ENCODE data around the gene KRT73.

DNA sequence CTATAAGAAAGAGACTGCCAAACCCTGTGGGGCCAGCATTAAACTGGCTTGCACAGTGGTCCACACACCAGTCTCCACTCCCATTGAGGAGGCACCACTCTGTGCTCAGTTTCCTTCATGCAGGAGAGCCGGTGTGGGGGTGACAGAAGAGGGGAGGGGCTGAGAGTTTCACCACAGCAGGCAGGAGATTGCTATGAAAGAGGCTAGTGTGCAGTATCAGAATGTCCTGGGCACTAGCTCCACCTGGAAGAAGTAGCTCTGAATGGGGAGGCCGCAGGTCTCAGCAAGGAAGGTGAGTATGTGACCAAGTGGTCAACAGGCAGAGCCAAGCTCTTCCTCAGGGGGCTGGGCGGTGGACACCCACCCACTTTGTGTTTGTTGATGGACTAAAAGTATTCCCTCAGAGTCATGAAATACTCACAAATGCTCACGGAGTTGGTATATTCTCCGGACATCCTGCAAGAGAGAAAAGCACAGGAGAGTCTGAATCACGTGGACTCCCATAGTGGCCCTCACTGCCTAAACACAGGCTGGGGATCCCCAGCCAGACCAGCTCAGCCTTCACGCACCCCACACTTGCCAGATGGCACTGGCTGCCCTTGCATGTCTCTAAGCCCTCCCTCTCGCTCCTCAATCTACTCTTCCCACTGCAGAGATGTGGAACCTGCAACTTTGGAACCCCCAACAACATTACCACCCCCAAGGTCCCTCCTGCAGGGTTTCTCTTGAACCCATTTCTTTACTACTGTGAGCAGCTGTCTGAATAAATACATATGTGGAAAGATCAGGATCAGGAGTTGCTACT is 9.3 kb downstream of the KRT73 start:
- TF ChIP-seq ZNF197 (CRISPR knock-in tag; IDR thresholded peaks at IDR 0.05; ENCODE audit: low read depth) (no peak), JUND (IDR thresholded peaks at IDR 0.05; ENCODE audit: borderline replicate concordance, low read depth, low read length) (no peak), JUND (tag; IDR thresholded peaks at IDR 0.05; ENCODE audit: borderline replicate concordance, low read depth, low read length) (no peak), RAD21 (CRISPR knock-in tag; conservative IDR thresholded peaks at IDR 0.05 in 1 of 2, IDR thresholded peaks at IDR 0.05 in 1 of 2) (no peak), MYBL2 (IDR thresholded peaks at IDR 0.05; ENCODE audit: low read depth) (no peak), MYBL2 (CRISPR knock-in tag; IDR thresholded peaks at IDR 0.05; ENCODE audit: borderline replicate concordance) (no peak), POLR2AphosphoS2 (IDR thresholded peaks at IDR 0.05; ENCODE audit: low read length) (no peak), SP1 (CRISPR knock-in tag; IDR thresholded peaks at IDR 0.05) (no peak), POLR2AphosphoS5 (IDR thresholded peaks at IDR 0.05; ENCODE audit: control insufficient read depth, insufficient read depth, low read depth, low read length) (no peak), POLR2A (conservative IDR thresholded peaks at IDR 0.05) (no peak), ETV6 (IDR thresholded peaks at IDR 0.05; ENCODE audit: borderline replicate concordance in 1 of 2, low read depth in 2 of 2, low read length in 1 of 2) (no peak), ETV6 (CRISPR knock-in tag; IDR thresholded peaks at IDR 0.05; ENCODE audit: borderline replicate concordance) (no peak), JUNB (CRISPR knock-in tag; conservative IDR thresholded peaks at IDR 0.05) (no peak)
- TF ChIP-seq, protein P1, sequence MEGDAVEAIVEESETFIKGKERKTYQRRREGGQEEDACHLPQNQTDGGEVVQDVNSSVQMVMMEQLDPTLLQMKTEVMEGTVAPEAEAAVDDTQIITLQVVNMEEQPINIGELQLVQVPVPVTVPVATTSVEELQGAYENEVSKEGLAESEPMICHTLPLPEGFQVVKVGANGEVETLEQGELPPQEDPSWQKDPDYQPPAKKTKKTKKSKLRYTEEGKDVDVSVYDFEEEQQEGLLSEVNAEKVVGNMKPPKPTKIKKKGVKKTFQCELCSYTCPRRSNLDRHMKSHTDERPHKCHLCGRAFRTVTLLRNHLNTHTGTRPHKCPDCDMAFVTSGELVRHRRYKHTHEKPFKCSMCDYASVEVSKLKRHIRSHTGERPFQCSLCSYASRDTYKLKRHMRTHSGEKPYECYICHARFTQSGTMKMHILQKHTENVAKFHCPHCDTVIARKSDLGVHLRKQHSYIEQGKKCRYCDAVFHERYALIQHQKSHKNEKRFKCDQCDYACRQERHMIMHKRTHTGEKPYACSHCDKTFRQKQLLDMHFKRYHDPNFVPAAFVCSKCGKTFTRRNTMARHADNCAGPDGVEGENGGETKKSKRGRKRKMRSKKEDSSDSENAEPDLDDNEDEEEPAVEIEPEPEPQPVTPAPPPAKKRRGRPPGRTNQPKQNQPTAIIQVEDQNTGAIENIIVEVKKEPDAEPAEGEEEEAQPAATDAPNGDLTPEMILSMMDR (IDR thresholded peaks at IDR 0.05 in 2 of 3, conservative IDR thresholded peaks at IDR 0.05 in 1 of 3; ENCODE audit: insufficient read depth in 2 of 3, low read depth in 1 of 3, low read length in 3 of 3): no peak
